Activated T-helper 9 cell treated with anti-CD3 and anti-CD28 coated beads, Interleukin-2, amount 50 U/mL, for 16 hours (primary cell): ENCODE results near the gene CCNY.

Source experiments
- DNase-seq: peaks from one replicate; pipeline ENCODE4 v3.0.0-alpha.2; 2020; ENCODE audit warnings: low read depth

Gene CCNY

DNA sequence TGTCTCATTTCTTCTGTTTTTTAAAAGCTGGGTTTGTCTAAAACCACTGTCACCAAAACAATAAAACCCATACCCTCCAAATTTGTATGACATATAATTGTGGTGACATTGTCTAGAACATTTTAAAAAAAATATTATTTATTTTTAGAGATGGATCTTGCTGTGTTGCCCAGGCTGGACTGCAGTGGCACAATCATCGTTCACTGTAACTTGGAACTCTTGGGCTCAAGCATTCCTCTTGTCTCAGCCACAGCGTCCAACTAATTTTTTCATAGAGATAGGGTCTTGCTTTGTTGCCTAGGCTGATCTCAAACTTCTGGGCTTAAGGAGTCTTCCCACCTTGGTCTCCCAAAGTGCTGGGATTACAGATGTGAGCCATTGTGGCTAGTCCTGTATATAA, 116.5 kb downstream of the CCNY start:
- DNase-seq, result no peak

DNA sequence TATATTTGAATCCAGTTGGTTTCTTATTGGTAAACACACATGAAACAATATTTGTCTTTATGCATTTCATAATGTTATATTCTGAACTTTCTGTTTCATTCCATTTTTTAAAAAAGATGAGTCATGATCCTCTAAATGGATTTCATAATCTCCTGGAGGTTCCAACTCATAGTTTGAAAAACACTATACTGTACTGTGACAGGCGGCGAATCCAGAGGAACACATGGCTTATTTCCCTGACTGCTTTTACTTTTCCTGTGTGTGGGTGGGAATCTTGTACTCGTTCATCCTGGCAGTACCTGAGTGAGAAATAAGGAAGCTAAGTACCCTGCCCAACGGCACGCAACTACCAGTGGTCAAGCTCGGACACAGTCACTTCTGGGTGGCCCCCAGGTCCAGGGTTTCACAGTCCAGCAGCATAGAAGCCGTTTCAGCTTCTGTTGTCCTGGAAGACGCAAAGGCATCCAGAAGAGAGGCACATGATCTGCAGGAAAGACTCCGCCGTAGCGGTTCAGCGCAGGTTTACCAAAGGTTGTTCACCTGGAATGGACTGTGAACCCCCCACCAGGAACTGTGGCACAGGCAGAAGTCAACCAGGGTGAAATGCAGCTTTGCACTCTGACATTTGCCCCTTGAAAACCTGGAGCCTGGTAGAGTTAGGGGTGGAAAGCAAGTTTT, 117.7 kb downstream of the CCNY start:
- no peak for DNase-seq

DNA sequence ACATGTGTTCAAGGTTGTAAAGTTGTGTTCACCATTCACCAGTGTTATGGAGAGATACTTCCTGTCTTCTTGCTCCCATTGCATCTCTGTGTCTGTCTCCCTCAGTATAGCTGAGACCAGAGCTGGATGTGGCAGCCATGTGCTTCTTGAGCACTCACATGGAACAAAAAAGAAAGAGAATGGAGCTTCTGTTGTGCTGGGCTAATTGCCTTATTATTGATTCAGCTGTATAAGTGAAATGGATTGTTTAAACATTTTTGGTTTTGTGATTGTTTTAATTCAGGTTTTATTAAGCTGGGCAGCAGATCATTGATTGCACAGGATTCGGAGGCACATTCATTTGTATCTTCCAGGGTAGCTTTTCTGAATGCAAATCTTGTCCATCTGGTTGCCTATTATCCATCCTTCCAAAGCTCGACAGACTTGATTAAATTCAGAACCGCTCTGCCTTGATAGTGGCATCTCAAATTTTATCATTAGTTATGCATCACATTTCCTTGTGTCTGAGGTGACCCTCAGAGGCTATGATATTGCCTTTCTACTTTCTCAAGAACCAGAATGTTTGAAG, 119.9 kb downstream of the CCNY start:
- no peak for DNase-seq

DNA sequence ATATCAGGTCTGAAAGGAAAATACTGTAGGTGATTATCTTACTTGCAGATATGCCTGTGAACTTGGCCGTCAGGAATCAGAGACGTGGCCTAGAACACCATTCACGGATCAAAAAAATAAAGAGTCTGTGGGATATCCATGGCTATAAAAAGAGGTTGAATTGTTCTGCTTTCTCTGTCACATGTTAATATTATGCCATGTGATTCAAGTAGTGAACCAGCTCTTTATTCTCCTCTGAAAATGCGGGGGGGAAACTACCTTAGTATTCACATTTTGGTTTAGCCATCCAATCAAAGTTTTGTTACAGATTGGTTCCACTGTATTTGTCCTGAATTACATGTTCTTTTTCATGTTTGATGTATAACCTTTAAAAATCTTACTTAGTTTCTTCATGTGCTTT, 120.5 kb downstream of the CCNY start:
- no peak for DNase-seq

DNA sequence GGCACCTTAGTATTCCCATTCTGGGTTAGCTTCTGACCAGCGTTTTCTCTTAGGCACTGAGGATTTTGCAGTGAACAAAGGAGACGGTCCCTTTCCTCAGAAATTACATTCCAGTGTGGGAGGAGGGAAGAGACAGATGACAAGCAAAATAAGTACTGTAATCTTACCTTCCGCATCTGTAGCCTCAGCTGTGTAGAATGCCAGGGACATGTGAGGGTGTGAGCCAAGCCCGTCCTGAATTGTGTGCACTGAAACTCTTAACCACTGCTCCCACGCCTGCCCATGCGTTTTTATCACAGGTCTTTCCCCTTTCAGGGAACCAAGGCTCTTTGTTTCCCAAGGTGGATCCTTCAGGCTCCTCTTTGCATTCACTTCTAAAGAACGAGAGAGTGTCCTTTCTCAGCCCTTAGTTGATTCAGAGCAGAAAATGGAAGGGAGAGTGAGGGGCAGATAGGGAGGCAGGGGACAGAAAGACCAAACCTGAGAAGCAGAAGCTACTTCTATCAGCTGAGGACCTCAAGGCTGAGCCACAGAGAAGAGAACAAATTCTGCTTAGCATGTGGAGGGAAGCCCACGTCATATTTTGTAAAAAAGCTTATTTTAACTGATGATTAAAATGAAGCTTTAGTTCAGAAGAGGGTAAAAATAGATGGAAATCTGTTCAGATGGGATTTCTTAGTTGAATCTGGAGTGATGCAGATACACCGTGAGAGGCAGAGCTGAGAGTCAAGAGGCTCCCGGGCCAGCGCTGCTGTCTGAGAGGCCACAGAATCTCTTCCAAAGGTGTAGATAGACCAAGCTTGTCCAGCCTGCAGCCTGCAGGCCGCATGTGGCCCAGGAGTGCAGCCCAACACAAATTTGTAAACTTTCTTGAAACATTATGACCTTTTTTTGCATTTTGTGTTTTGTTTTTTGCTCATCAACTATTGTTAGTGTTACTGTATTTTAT, 122.5 kb downstream of the CCNY start:
- DNase-seq, result no peak

DNA sequence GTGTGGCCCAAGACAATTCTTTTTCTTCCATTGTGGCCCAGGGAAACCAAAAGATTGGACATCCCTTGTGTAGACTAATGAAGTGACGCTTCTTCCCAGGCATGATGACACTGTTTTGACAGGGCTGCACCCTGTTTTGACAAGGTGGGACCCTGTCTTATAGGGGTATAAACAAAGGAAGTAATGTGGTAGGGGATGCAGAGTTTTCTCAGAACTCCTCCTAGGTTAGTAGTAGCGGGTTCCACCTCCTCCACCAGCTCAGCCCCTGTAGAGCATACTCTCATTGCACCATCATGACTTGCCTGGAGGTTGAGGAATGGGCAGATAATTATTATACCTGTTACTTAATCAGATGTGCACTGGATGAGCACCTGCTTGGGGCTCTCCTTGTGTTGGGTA, 123.1 kb downstream of the CCNY start:
- no peak for DNase-seq

DNA sequence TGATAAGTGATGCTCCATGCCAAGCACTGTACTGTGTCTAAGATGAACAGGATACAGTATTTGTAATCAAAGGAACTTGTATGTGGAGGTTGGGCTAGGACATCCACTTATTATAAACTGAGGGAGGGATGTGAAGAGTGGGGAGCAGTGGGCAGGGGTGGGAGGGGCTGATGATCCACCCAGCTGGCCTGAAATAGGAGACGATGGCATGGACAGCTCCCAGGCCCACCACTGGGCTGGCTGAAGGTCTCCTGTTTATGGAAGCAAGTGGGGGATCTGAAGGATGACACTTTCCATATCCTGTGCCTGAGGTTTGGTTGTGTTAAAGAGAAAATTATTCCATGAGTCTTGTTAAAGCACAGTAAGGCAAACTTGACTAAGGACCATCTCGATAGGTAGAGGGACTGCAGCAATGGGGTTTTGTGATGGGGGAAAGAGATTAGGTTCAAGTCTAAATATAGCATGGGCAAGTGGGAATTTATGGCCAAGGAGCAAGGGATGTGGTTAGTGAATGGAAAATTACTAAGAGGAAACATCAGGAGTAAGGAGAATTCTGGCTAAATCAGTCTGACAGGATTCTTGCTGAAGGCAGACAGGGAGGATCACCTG, 124.6 kb downstream of the CCNY start:
- no peak for DNase-seq

DNA sequence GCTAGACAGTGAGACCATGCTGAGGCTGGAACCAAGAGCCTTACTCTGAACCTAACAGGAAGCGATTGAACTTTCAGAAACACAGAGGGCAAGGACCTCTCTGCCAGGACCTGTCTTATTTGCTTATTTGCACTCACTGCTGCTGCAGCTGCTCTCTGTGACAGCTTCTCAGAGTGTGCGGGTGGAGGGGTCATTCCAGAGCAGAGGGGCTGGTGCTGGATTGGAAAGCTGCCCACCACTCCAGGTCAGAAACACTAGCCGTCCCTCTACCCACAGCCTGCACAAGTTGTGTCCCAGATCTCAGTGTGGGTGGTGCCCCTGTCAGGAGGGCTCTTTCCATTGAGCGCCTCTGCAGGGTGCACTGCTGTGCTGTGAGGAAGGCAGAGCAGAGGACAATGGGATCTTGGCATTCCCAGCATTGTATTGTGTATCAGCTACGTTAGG, 126.2 kb downstream of the CCNY start:
- no peak for DNase-seq

DNA sequence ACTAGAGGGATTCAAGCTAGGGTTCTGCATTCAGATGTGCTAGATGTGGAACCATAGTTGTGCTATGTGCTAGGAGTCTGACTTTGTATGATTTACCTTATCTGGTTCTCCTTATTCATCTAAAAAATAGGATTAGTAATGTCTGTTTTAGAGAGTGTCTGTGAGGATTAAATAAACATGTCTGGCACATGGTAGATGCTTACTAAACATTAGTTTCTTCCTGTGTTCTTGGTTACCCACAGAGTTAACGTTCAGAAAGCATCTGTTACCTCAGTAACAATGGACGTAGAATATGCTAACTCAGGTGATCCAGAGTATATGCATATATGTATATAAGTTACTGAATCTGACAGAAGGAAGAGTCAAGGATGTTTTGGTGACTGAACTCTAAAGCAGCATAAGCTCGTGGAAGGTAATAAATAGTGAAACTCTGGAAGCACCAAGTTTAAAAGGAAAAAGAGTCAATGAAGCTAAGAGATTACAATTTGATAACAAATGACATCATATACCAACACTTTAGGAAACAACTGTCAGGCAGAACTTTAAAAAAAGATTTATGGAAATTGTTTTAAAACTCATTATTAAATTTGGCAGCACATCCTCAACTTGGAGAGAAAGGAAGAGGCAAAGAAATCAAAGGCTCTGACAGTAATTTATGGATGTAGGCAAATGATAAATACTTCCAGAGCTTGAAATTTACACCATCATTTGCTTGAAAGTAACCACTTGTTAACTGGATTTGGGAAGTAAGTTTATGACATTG, 127.0 kb downstream of the CCNY start:
- DNase-seq, result no peak

DNA sequence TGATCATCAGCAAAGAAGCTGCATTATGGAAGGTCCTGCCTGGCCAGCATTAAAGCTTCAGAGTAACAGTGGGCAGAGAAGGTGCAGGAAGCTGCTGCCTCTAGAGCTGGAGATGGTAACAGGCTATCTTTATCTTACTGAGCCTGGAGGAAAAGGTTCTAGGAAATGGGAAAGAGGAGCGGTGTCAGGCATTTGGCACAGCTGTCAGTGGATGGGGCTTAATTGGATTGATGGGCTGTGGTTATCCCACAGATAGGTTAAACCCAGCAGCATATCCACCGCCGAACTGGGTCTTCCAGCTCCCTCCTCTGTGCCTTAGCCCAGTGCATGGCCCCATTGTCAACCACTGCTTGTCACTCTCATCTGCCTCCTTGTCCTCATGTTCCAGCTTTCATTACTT, 127.6 kb downstream of the CCNY start:
- DNase-seq, result no peak

DNA sequence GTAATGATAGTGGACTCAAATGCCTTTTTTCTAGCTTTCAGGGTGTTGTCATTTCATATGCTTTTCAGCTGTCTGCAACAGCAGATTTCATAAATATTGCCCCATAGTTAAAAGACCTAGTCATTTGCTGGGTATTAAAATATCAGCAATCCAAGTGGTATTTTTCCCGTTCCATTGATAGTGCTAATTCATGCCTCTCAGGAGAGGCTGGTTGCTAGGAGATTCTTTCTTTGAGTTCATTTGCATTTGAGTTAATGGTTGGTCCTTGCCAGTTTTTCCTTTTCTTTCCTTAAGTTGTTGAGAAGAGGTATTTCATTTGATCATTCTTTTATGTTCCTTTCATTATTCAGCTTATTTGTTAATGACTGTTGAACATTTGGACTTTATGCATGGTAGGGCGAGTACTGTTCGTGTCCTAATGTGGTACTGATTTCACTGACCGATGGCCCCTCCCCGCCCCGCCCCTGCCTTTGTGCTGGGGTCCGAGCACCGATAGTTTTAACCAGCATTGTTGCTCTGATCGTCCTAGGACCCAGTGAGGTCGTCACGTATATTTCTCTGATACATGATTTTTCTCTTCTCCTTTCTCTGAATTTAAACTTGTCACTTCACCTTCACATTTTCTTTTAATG, 128.6 kb downstream of the CCNY start:
- DNase-seq, result no peak

DNA sequence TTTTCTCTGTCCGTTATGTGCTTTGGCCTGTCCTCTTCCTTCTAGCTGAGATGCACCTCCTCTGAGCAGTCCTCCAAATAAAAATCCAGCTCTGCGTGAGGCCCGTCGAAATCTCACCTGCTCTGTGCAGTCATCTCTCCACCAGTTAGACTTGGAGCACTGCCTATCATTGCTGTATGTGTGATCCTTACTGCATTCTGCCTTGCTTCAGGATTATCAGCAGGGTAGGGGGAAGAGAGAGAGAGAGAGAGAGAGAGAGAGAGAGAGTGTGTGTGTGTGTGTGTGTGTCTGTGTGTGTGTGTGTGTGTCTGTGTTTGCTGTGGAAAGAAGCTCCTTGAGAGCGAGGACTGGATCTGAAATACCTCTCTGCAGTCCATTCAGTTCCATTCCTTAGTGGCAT, 129.4 kb downstream of the CCNY start:
- no peak for DNase-seq

DNA sequence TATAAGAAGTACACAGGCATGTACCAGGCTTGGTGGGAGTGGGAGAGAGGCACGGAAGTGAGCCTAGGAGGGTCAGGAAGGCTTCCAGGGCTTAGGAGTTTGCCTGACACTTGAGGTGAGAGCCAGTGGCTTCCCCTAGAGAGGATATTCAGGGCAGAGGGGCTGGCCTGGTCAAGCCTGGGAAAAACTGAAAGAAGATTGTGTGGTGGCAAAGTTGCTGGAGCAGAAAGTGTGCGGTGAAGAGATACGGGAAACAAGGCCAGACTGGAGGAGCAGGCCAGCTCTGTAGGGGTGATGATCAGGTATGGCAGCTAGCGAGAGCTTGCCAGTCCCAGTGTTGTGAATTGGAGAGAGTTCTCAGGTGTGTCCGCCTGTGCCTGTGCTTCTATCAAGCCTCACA, 129.9 kb downstream of the CCNY start:
- DNase-seq, result no peak

DNA sequence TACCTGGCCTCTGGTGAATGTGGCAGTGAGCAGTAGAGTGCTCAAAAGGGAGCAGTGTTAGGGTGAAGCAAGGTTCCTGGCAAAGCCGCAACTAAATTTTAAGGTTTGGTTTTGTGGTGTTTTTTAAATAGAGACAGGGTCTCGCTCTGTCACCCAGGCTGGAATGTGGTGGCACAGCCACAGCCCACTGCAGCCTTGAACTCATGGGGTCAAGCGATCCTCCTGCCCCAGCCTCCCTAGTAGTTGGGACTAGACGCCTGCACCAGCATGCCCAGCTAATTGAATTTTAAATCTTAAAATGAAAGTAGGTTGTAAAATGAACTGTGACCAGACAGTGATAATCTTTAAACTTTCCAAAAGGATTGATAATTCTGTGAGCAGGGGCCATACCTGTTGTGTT, 130.4 kb downstream of the CCNY start:
- DNase-seq, result no peak

DNA sequence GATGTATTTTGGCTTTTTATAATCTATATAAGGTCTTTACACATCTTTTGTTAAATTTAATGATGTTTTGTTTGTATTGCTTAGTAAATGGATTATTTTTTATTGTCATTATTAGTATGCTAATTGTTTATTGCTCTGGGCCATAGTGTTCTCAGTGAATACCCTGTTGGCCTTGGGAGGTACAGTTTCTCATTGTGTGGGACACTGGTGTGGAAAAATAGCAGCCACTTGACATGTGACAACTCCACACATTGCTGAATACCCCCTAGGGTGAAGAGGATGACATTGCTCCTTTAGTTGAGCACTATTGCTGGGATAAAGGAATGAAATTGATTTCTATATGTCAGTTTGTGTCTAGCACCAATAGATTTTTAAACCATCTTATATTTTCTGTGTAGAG, 130.9 kb downstream of the CCNY start:
- DNase-seq, result no peak

DNA sequence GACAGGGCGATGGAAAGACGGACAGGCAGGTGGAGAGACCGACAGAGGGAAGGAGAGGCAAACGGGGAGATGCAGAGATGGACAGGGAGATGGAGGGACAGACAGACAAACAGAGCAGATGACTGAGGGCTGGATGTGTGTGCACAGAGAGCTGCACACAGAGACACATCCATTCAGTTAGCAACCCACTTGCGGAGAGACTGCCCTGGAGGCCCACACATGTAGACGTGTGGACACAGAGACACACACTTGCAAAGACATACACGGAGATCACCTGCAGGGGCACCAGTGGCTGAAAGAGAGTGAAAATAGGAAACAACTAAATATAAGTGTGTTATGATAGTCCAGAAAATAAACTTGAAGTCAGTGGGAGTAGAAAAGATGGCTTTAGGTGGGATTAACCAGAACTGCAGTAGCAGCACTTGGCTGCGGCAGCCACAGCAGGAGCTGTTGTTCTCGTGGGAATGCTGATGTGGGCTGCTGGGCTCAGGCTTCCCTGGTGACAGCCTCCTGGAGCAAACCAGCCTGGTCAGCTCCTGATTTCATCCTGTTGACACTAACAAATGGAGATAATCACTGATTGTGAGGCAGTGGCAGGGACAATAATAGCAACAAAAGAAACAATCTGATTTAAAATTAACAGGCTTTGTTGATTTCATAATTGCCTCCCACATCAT, 134.1 kb downstream of the CCNY start:
- no peak for DNase-seq

DNA sequence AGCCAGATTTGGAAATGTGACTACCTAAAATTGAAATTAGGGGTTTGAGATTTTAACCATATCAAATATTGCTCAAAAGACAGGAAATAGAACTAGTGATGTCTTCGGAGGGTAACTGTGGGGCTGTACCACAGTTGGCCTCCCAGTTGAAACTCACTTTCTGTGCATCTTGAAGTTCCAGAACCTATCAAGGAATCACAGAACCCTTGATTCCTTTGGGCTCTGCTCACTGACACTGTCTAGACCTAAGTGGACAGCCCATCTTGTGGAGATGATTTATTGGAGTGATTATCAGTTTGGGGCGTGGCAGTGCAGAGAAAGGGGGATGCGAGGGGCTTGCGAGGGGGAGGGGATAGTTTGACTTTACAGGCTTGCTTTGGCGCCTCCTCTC, 134.6 kb downstream of the CCNY start:
- no peak for DNase-seq

DNA sequence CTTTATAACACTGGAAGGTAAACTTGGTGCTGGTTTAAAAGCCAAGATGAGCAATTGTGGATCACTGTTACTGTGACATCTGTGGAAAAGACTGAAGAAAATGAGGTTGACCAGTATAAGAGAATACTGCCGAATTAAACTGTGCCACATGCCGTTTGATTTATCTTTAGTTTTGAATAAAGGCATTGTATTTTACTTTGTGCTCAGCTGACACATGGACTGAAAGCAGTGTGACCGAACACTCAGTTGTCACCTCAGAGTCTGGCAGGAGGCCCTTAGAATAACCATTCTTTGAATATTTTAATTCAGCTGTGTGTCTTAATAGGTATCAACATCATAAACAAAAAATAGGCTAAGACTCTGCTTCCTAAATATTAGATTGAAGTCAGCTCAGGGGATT, 135.1 kb downstream of the CCNY start:
- no peak for DNase-seq

DNA sequence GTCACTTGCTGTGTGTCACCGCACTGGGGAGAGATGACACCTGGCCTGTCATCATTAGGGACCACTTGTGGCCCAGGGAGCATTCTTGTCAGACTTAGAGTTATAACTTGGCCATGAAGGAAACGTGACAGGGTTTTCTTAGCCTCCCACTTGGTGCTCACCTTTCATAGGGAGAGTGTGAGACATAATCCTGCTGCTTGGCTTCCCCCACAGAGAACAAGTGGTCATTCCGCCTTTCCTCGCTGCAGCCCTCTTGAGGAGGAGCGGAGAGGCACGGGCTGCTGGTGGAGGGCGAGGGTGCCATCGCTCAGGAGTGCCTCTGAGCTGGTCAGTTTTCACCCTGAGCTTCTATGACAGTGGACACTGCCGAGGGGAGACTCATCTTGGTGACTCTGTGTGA, 143.8 kb downstream of the CCNY start:
- no peak for DNase-seq

DNA sequence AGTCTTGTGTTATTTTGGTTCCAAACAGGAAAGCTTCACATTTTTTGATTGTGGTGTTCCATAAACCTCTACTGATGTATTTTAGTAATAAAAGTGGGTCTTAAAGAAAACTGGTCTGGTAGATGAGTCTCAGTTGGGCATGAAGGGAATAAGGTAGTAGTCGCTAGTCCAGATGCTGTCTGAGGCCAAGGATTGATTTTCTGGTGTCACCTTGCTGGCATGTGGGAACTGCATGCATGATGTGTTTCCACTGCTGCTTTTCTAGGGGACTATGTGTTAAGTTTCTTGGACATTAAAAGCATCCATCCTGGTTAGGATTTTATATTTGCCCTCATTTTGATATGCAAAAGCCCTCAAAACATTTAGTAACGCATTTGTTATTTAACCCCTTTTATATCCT, 145.1 kb downstream of the CCNY start:
- DNase-seq, result no peak
